ENCODE data around the gene CSPG4.

DNA sequence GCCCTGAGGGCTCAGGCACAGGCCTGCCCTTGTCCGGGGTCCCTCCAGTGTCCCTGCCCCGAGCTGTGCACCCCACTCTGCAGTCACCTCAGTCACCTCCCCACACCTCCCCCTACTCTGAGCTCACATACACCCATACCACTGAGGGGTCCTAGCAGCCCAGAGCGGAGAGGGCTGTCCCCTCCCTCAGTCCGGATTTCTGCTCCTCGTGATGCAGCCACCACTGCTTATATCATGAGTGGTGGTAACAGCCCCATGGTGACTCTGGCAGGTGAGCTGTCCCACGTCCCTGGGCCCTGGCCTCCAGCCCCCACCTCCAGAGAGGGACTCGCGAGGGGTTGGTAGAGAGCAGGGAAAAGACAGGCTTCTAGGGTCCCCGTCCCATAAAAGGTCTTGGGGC is 8.0 kb downstream of the CSPG4 start:
- no peak for TF ChIP-seq EZH2 (IDR thresholded peaks at IDR 0.05; ENCODE audit: borderline replicate concordance, low read length)
- TF ChIP-seq, protein P1, sequence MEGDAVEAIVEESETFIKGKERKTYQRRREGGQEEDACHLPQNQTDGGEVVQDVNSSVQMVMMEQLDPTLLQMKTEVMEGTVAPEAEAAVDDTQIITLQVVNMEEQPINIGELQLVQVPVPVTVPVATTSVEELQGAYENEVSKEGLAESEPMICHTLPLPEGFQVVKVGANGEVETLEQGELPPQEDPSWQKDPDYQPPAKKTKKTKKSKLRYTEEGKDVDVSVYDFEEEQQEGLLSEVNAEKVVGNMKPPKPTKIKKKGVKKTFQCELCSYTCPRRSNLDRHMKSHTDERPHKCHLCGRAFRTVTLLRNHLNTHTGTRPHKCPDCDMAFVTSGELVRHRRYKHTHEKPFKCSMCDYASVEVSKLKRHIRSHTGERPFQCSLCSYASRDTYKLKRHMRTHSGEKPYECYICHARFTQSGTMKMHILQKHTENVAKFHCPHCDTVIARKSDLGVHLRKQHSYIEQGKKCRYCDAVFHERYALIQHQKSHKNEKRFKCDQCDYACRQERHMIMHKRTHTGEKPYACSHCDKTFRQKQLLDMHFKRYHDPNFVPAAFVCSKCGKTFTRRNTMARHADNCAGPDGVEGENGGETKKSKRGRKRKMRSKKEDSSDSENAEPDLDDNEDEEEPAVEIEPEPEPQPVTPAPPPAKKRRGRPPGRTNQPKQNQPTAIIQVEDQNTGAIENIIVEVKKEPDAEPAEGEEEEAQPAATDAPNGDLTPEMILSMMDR (IDR thresholded peaks at IDR 0.05; ENCODE audit: low read length) = no peak

All from OCI-LY1 (cell line).